H1 (cell line): ENCODE measurements around the gene NCKIPSD. TPM values are rescaled to one million over a fixed set of nuclear protein-coding genes. Genes with fewer than 3 reads are reported as not detected.

ENCODE experiments used
- CTCF ChIA-PET: fragments of 300-600 bp; sonication (Branson Sonifier 250); formaldehyde crosslinking; loops from one replicate; lab custom pipeline; 2021; ENCODE audit not compliant: partially characterized antibody; lab: Charles Lee
- POLR2A ChIA-PET: fragments of 300-600 bp; sonication (Branson Sonifier 250); formaldehyde crosslinking; loops from one replicate; lab custom pipeline; 2021; ENCODE audit warnings: inconsistent platforms; ENCODE audit not compliant: partially characterized antibody; lab: Charles Lee
- DNase-seq, 2 experiments: peaks; one replicate each; pipeline versions ENCODE4 v3.0.0 to v3.0.0-alpha.2; 2010 to 2022; ENCODE audit warnings: low spot score in 2 of 2, low read depth in 1 of 2, mixed read lengths in 1 of 2
- FAIRE-seq: peaks from 2 replicates; lab custom pipeline; 2011; peaks lifted over from hg19 to GRCh38; lab: Jason Lieb, UNC
- H2AFZ ChIP-seq: 2 replicates; pipeline ENCODE4 v1.8.1; 2012; ENCODE audit warnings: low read length, inconsistent platforms
- H2AK5ac ChIP-seq: 2 replicates; pipeline ENCODE4 v1.6.1; 2013; ENCODE audit warnings: low read depth, low read length
- H2BK120ac ChIP-seq: replicated peaks from 2 replicates; pipeline ENCODE3; 2013; ENCODE audit warnings: low read depth, low read length, inconsistent platforms
- H2BK12ac ChIP-seq: 2 replicates; pipeline ENCODE4 v1.6.1; 2013; ENCODE audit warnings: low read depth, low read length
- H2BK15ac ChIP-seq: 2 replicates; pipeline ENCODE4 v1.6.1; 2013; ENCODE audit warnings: low read length
- H2BK20ac ChIP-seq: 2 replicates; pipeline ENCODE4 v1.6.1; 2013; ENCODE audit warnings: low read length
- H2BK5ac ChIP-seq: 2 replicates; pipeline ENCODE4 v1.6.1; 2013; ENCODE audit warnings: low read depth, low read length
- H3K14ac ChIP-seq: 2 replicates; pipeline ENCODE4 v1.6.1; 2013; ENCODE audit warnings: inconsistent platforms; ENCODE audit not compliant: insufficient read length
- H3K18ac ChIP-seq: 2 replicates; pipeline ENCODE4 v1.6.1; 2013; ENCODE audit warnings: low read length; ENCODE audit errors: extremely low read depth
- H3K23ac ChIP-seq: 2 replicates; pipeline ENCODE4 v1.6.1; 2013; ENCODE audit warnings: inconsistent platforms; ENCODE audit not compliant: insufficient read length
- H3K23me2 ChIP-seq: 2 replicates; pipeline ENCODE4 v1.6.1; 2013; ENCODE audit warnings: low read depth, low read length
- H3K27ac ChIP-seq: 2 replicates; pipeline ENCODE4 v1.6.1; 2011; ENCODE audit warnings: low read depth, low read length, inconsistent platforms
- H3K27me3 ChIP-seq, 4 experiments: replicated peaks in 1 of 4; 1 replicate in 1 of 4; 2 replicates in 3 of 4; pipeline versions ENCODE4 v1.6.1 to v1.8.1; 2011 to 2013; ENCODE audit warnings: low read length in 3 of 4, mild to moderate bottlenecking in 3 of 4, inconsistent platforms in 2 of 4, mixed read lengths in 2 of 4, moderate library complexity in 1 of 4; ENCODE audit not compliant: control insufficient read depth in 3 of 4, insufficient read depth in 3 of 4; ENCODE audit errors: extremely low read depth in 1 of 4
- H3K36me3 ChIP-seq, 4 experiments: 2 replicates each; pipeline versions ENCODE4 v1.6.1 to v1.8.1; 2011 to 2013; ENCODE audit warnings: mild to moderate bottlenecking in 4 of 4, low read length in 3 of 4, moderate library complexity in 2 of 4, control low read depth in 1 of 4, inconsistent platforms in 1 of 4; ENCODE audit not compliant: insufficient read depth in 4 of 4, control insufficient read depth in 2 of 4
- H3K4ac ChIP-seq: replicated peaks from 2 replicates; pipeline ENCODE3; 2013; ENCODE audit warnings: low read length, low read depth, mixed read lengths, inconsistent platforms; ENCODE audit not compliant: insufficient read length
- H3K4me1 ChIP-seq, 4 experiments: replicated peaks in 1 of 4; 1 replicate in 1 of 4; 2 replicates in 3 of 4; pipeline versions ENCODE4 v1.6.1 to v1.8.1; 2011 to 2013; ENCODE audit warnings: low read length in 3 of 4, inconsistent platforms in 2 of 4, mixed read lengths in 1 of 4; ENCODE audit not compliant: insufficient read depth in 4 of 4, control insufficient read depth in 3 of 4
- H3K4me2 ChIP-seq, 2 experiments: 2 replicates each; pipeline versions ENCODE4 v1.6.1 to v1.8.1; 2011 to 2013; ENCODE audit warnings: low read depth in 2 of 2, low read length in 2 of 2, control low read depth in 1 of 2, inconsistent platforms in 1 of 2, mild to moderate bottlenecking in 1 of 2; ENCODE audit not compliant: insufficient read depth in 1 of 2
- H3K4me3 ChIP-seq, 4 experiments: fragments of 200-600, 300-600 bp in 1 of 4; sonication (generic), shearing (Covaris generic), sonication (Bioruptor Twin) in 1 of 4; 2 replicates each; pipeline versions ENCODE4 v1.5.1 to v1.8.1; 2011 to 2016; ENCODE audit warnings: low read length in 4 of 4, low read depth in 3 of 4, control low read depth in 2 of 4, inconsistent platforms in 2 of 4, mild to moderate bottlenecking in 2 of 4, mixed read lengths in 1 of 4, moderate library complexity in 1 of 4; ENCODE audit not compliant: insufficient read depth in 2 of 4; ENCODE audit errors: extremely low read depth in 1 of 4
- H3K56ac ChIP-seq: replicated peaks from 2 replicates; pipeline ENCODE3; 2013; ENCODE audit warnings: low read depth, mild to moderate bottlenecking, mixed read lengths, low read length, inconsistent platforms; ENCODE audit not compliant: insufficient read length
- H3K79me1 ChIP-seq: 2 replicates; pipeline ENCODE4 v1.6.1; 2013; ENCODE audit warnings: low read depth, low read length, control low read depth
- H3K79me2 ChIP-seq, 2 experiments: 2 replicates each; pipeline versions ENCODE4 v1.6.1 to v1.8.1; 2012 to 2013; ENCODE audit warnings: low read length in 2 of 2, mild to moderate bottlenecking in 2 of 2, inconsistent platforms in 1 of 2; ENCODE audit not compliant: insufficient read depth in 2 of 2, control insufficient read depth in 1 of 2
- H3K9ac ChIP-seq, 4 experiments: replicated peaks in 1 of 4; 1 replicate in 1 of 4; 2 replicates in 3 of 4; pipeline versions ENCODE4 v1.6.1 to v1.8.1; 2011 to 2013; ENCODE audit warnings: low read depth in 3 of 4, low read length in 3 of 4, control low read depth in 2 of 4, mild to moderate bottlenecking in 2 of 4, moderate library complexity in 2 of 4, inconsistent platforms in 1 of 4; ENCODE audit errors: extremely low read depth in 1 of 4
- H3K9me3 ChIP-seq, 2 experiments: 2 replicates each; pipeline versions ENCODE4 v1.6.1 to v1.8.1; 2012 to 2013; ENCODE audit warnings: mild to moderate bottlenecking in 2 of 2, moderate library complexity in 2 of 2, control low read depth in 1 of 2, inconsistent platforms in 1 of 2, low read depth in 1 of 2, low read length in 1 of 2, mixed read lengths in 1 of 2; ENCODE audit not compliant: insufficient read depth in 2 of 2
- H4K20me1 ChIP-seq, 2 experiments: replicated peaks in 1 of 2; 2 replicates each; pipeline versions ENCODE3 to v1.8.1; 2011 to 2013; ENCODE audit warnings: inconsistent platforms in 2 of 2, low read length in 2 of 2, mild to moderate bottlenecking in 1 of 2; ENCODE audit not compliant: insufficient read depth in 2 of 2, control insufficient read depth in 1 of 2
- H4K5ac ChIP-seq: 2 replicates; pipeline ENCODE4 v1.6.1; 2013; ENCODE audit warnings: low read length, low read depth, mixed read lengths, inconsistent platforms; ENCODE audit not compliant: insufficient read length
- H4K8ac ChIP-seq: 2 replicates; pipeline ENCODE4 v1.8.0; 2013; ENCODE audit warnings: mild to moderate bottlenecking, moderate library complexity, low read length, inconsistent platforms; ENCODE audit not compliant: insufficient read depth; ENCODE audit errors: extremely low read depth
- H4K91ac ChIP-seq: replicated peaks from 2 replicates; pipeline ENCODE3; 2013; ENCODE audit warnings: low read length, mixed read lengths, inconsistent platforms; ENCODE audit not compliant: insufficient read length
- CEBPB ChIP-seq: IDR thresholded peaks from 2 replicates; pipeline ENCODE4 v1.6.1; 2012; ENCODE audit warnings: low read depth, low read length
- EGR1 ChIP-seq: IDR thresholded peaks from 2 replicates; pipeline ENCODE4 v1.6.1; 2011; ENCODE audit warnings: low read depth, low read length, borderline replicate concordance
- GABPA ChIP-seq: IDR thresholded peaks from 2 replicates; pipeline ENCODE4 v1.6.1; 2011; ENCODE audit warnings: mild to moderate bottlenecking, low read length, moderate library complexity, borderline replicate concordance; ENCODE audit not compliant: insufficient read depth
- HDAC2 ChIP-seq, 2 experiments: fragments of 300-600 bp in 1 of 2; sonication (generic) in 1 of 2; IDR thresholded peaks; 2 replicates each; pipeline ENCODE4 v1.6.1; 2011 to 2012; ENCODE audit warnings: low read depth in 2 of 2, low read length in 2 of 2, mild to moderate bottlenecking in 2 of 2, moderate library complexity in 2 of 2, borderline replicate concordance in 1 of 2, inconsistent platforms in 1 of 2
- JUN ChIP-seq: IDR thresholded peaks from 2 replicates; pipeline ENCODE4 v1.6.1; 2011; ENCODE audit warnings: low read depth, mild to moderate bottlenecking, improper control_type of control experiment, low read length
- MAFK ChIP-seq: IDR thresholded peaks from 2 replicates; pipeline ENCODE4 v1.6.1; 2012; ENCODE audit warnings: low read depth, mild to moderate bottlenecking, improper control_type of control experiment, low read length
- PHF8 ChIP-seq: fragments of 200-600 bp; sonication (generic); conservative IDR thresholded peaks from 2 replicates; pipeline ENCODE4 v1.7.1; 2012; ENCODE audit warnings: low read depth, mild to moderate bottlenecking, inconsistent platforms, low read length, moderate library complexity
- SIN3A ChIP-seq, 2 experiments: IDR thresholded peaks in 1 of 2; conservative IDR thresholded peaks in 1 of 2; 2 replicates each; pipeline ENCODE4 v1.6.1; 2011 to 2012; ENCODE audit warnings: low read length in 2 of 2, improper control_type of control experiment in 1 of 2, low read depth in 1 of 2, mild to moderate bottlenecking in 1 of 2
- WGBS, 2 experiments: shearing (Covaris generic) in 1 of 2; methylation state at CpG; one replicate each; pipeline versions ENCODE4 v1.1.6 to v1.1.7; 2013 to 2015; ENCODE audit warnings: low lambda C conversion rate in 2 of 2, mixed read lengths in 2 of 2, inconsistent platforms in 1 of 2, low coverage in 1 of 2, missing lambda C conversion rate in 1 of 2; ENCODE audit not compliant: insufficient replicate concordance in 2 of 2, insufficient coverage in 1 of 2, insufficient read length in 1 of 2; ENCODE audit errors: extremely low coverage in 1 of 2, missing lambda C conversion rate in 1 of 2; 5-methylcytosine and 5-hydroxymethylcytosine counted together
- polyA plus RNA-seq, 7 experiments: library from polyadenylated mRNA; depleted of rRNA in 3 of 7; stranded (reverse) in 5 of 7; unstranded in 2 of 7; fragments of >200 nt in 5 of 7; fragments of 200-250 nt in 2 of 7; gene quantifications; 1 replicate in 5 of 7; 2 replicates in 1 of 7; 4 replicates in 1 of 7; pipeline versions ENCODE4 v1.2.1 to v1.2.3, GENCODE V29; 2011 to 2013; ENCODE audit warnings: missing spikeins in 2 of 7, mixed read lengths in 2 of 7
- total RNA-seq: library from RNA; stranded (reverse); fragmentation: NEBNext Ultra II Directional; extraction: Animal tissue kit (Norgen Biotek cat#: 25700); gene quantifications from 2 replicates; pipeline ENCODE4 v1.2.1, GENCODE V29; 2021
- TF ChIP-seq, protein P1 (sequence below): IDR thresholded peaks from 2 replicates; pipeline ENCODE4 v1.6.1; 2012; ENCODE audit warnings: inconsistent platforms

NCKIPSD gene
- total and polyA plus RNA-seq, 2 of the 8 experiments (the other 6 are each of a cell fraction or from before 2014, with no cell fraction given): 34.7 to 91.8 TPM

DNA sequence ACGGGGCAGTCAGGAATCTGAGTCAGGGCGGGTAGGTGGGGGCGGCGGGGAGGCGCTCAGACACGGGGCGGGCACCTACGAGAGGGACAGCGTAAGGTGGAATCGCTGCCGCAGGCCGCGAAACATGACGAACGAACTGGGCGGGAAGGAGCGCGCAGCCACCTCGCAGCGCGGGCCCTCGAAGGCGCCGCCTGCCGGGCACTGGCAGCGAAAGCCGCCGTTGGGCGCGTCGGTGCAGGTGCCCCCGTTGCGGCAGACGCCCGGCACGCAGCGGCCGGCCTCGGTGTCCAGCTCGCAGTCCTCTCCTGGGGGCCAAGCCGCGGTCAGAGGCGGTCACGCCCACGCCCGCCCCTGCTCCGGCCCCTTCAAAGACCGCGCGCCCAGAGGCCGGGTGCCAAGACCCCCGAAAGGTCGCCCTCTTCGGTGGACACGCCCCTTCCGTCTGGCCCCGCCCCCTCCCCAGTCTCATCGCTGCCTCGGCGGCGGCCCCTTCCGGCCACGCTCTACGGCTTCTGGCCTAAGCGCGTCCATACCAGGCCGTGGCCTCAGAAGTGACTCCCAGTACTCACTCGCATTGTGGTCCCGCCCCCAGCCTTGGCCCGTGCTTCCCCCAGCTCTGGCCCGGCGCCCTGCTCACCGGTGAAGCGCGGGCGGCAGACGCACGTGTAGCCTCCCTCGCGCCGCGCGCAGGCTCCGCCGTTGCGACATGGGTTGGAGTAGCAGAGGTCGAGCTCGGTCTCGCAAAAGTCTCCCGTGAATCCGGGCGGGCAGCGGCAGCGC lies 29.5 kb downstream of the NCKIPSD start:
- Histone ChIP-seq H4K5ac (peak overlapping the region; percentile 87), H2BK20ac (no peak overlapping the region), H3K56ac (no peak overlapping the region), H2AFZ (peak overlapping the region; percentile 70; the same call in 1 of the 2 replicates), H3K27me3 (peaks cover 0 to 5% (median 4%) of the 10 kb centered on the region in 4 experiments; a peak in 3 of 7 replicates), H3K9me3 (no peaks in the 10 kb centered on the region), H3K79me2 (no peaks in the 10 kb centered on the region), H2BK120ac (no peak overlapping the region), H2BK12ac (peak overlapping the region; percentile 80), H4K8ac (peak overlapping the region; percentile 90; the same call in 1 of the 2 replicates), H3K14ac (no peak overlapping the region), H3K4me2 (peak overlapping the region; percentile 74 to 81), H3K23me2 (peaks cover 9% of the 10 kb centered on the region; the same call in 1 of the 2 replicates), H3K4ac (peak overlapping the region; percentile 58), H3K36me3 (peaks cover 0 to 13% (median 8%) of the 10 kb centered on the region in 4 experiments; a peak in 5 of 8 replicates), H3K4me1 (peaks cover 0 to 17% (median 15%) of the 10 kb centered on the region in 4 experiments; a peak in 6 of 7 replicates), H3K4me3 (peak overlapping the region; percentile 33 to 61 (median 40)), H3K18ac (peak overlapping the region; percentile 95), H3K9ac (peak overlapping the region in 2 of 4 experiments; percentile 54 to 56; a peak in 4 of 7 replicates), H2BK5ac (peak overlapping the region; percentile 83), H4K20me1 (peaks cover 6 to 39% of the 10 kb centered on the region in 2 experiments), H3K23ac (no peak overlapping the region), H2BK15ac (peak overlapping the region; percentile 99; the same call in 1 of the 2 replicates), H3K27ac (peak overlapping the region; percentile 71; the same call in 1 of the 2 replicates), H4K91ac (peak overlapping the region; percentile 94), H2AK5ac (no peak overlapping the region), H3K79me1 (peaks cover 2% of the 10 kb centered on the region; the same call in 1 of the 2 replicates)
- 28% methylated on average over 45 of the region's 94 CpGs; no CpG with 5 or more reads in 1 of the 2 experiments for WGBS, 2 experiments
- ChIA-PET CTCF (interaction anchor here (0.6 to 2.6 kb wide), 13 partner anchors 11 to 107 kb away, joined by 3 to 11 read pairs (median 3); partner anchors contain the start of genes PFKFB4 and SLC26A6), POLR2A (interaction anchor here (0.7 to 10.5 kb wide), 10 partner anchors 7 to 364 kb away, joined by 3 to 111 read pairs (median 4); partner anchors contain the start of genes ATRIP, CELSR3, IP6K2 and NCKIPSD)
- FAIRE-seq (no peak), DNase-seq (peak; percentile 75 to 97)
- TF ChIP-seq MAFK: no peak
- TF ChIP-seq, protein P1, sequence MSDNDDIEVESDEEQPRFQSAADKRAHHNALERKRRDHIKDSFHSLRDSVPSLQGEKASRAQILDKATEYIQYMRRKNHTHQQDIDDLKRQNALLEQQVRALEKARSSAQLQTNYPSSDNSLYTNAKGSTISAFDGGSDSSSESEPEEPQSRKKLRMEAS: peak; percentile 98
- peak; percentile 82 for TF ChIP-seq CEBPB
- TF ChIP-seq PHF8: peak; percentile 46; the same call in 1 of the 2 replicates
- peak; percentile 62; the same call in 1 of the 2 replicates for TF ChIP-seq EGR1
- TF ChIP-seq GABPA: 0 out of 2 replicates have a peak, but pooled peaks have one; percentile 36
- TF ChIP-seq HDAC2 (IDR thresholded peaks at IDR 0.05; ENCODE audit: borderline replicate concordance in 1 of 2, low read depth in 2 of 2, low read length in 2 of 2): 0 out of 4 replicates have a peak, but pooled peaks of 1 of the 2 experiments have one; percentile 7
- peak; percentile 24 to 72; a peak in 1 of 4 replicates for TF ChIP-seq SIN3A (conservative IDR thresholded peaks at IDR 0.05 in 1 of 2, IDR thresholded peaks at IDR 0.05 in 1 of 2; ENCODE audit: low read depth in 1 of 2, low read length in 2 of 2)
- no peak for TF ChIP-seq JUN
